B cell (primary cell): ENCODE measurements around the gene CMTM6. TPM values are rescaled to one million over a fixed set of nuclear protein-coding genes. Genes with fewer than 3 reads are reported as not detected.

Experiments
- ATAC-seq: fragments of 200-7000 bp; cut with Tn5 transposase; one replicate; pipeline ENCODE4 v1.10.0; 2021; ENCODE audit warnings: low read depth, mild to moderate bottlenecking, moderate number of reproducible peaks, moderate library complexity
- CTCF ChIA-PET: fragments of 350-600 bp; sonication (Branson Sonifier 250); formaldehyde crosslinking; loops from one replicate; lab custom pipeline; 2021; ENCODE audit warnings: antibody characterized with exemption, inconsistent platforms; lab: Charles Lee
- POLR2A ChIA-PET: fragments of 350-600 bp; sonication (Branson Sonifier 250); formaldehyde crosslinking; loops from one replicate; lab custom pipeline; 2021; ENCODE audit warnings: antibody characterized with exemption; lab: Charles Lee
- DNase-seq: peaks from one replicate; pipeline ENCODE4 v3.0.0; 2013
- H2AFZ ChIP-seq: 2 replicates; pipeline ENCODE4 v1.6.1; 2012; ENCODE audit warnings: mild to moderate bottlenecking, low read depth, low read length; ENCODE audit not compliant: insufficient read depth, poor library complexity, severe bottlenecking
- H3K27ac ChIP-seq, 2 donors: 1 replicate in 1 of 2; 2 replicates in 1 of 2; pipeline ENCODE4 v1.5.1; 2012 to 2013; ENCODE audit warnings: low read length in 2 of 2, mild to moderate bottlenecking in 2 of 2, moderate library complexity in 1 of 2
- H3K27me3 ChIP-seq, 4 experiments: fragments of 200-600 bp in 1 of 4; sonication (generic) in 1 of 4; replicated peaks in 1 of 4; 1 replicate in 2 of 4; 2 replicates in 2 of 4; pipeline versions ENCODE4 v1.6.1 to v1.7.0; 2013 to 2016; ENCODE audit warnings: low read length in 3 of 4, mild to moderate bottlenecking in 2 of 4, mixed read lengths in 1 of 4, moderate library complexity in 1 of 4; ENCODE audit not compliant: insufficient read depth in 4 of 4, control insufficient read depth in 3 of 4; ENCODE audit errors: control extremely low read depth in 1 of 4
- H3K36me3 ChIP-seq, 2 experiments: replicated peaks in 1 of 2; 1 replicate in 1 of 2; 2 replicates in 1 of 2; pipeline versions ENCODE4 v1.6.1 to v1.7.1; 2013; ENCODE audit warnings: low read length in 1 of 2; ENCODE audit not compliant: insufficient read depth in 2 of 2, control insufficient read depth in 1 of 2; ENCODE audit errors: control extremely low read depth in 1 of 2, extremely low read depth in 1 of 2
- H3K4me1 ChIP-seq, 2 donors: fragments of 200-600 bp in 1 of 2; sonication (generic) in 1 of 2; 1 replicate in 1 of 2; 2 replicates in 1 of 2; pipeline versions ENCODE4 v1.5.1 to v1.6.1; 2013 to 2017; ENCODE audit warnings: low read length in 2 of 2; ENCODE audit not compliant: control insufficient read depth in 2 of 2, insufficient read depth in 2 of 2
- H3K4me2 ChIP-seq: replicated peaks from 2 replicates; pipeline ENCODE3; 2012; ENCODE audit warnings: mild to moderate bottlenecking, low read depth, low read length; ENCODE audit not compliant: poor library complexity, severe bottlenecking
- H3K4me3 ChIP-seq, 5 experiments: fragments of 200-600 bp in 1 of 5; sonication (generic) in 1 of 5; 1 replicate in 3 of 5; 2 replicates in 2 of 5; pipeline versions ENCODE4 v1.5.1 to v1.7.0; 2011 to 2016; ENCODE audit warnings: low read length in 4 of 5, mild to moderate bottlenecking in 4 of 5, low read depth in 2 of 5, control low read depth in 1 of 5, moderate library complexity in 1 of 5; ENCODE audit not compliant: insufficient read depth in 1 of 5; ENCODE audit errors: control extremely low read depth in 1 of 5, extremely low read depth in 1 of 5
- H3K79me2 ChIP-seq: fragments of 200-600 bp; sonication (generic); one replicate; pipeline ENCODE4 v1.6.0; 2016; ENCODE audit warnings: low read length; ENCODE audit not compliant: control insufficient read depth, insufficient read depth
- H3K9ac ChIP-seq: fragments of 200-600 bp; sonication (generic); 2 replicates; pipeline ENCODE4 v1.6.1; 2017; ENCODE audit warnings: mild to moderate bottlenecking, low read length, moderate library complexity
- H3K9me3 ChIP-seq, 3 donors: one replicate each; pipeline versions ENCODE4 v1.6.1 to v1.7.1; 2013; ENCODE audit warnings: low read length in 2 of 3; ENCODE audit not compliant: control insufficient read depth in 2 of 3, insufficient read depth in 1 of 3; ENCODE audit errors: control extremely low read depth in 1 of 3
- H4K20me1 ChIP-seq: 2 replicates; pipeline ENCODE4 v1.6.0; 2012; ENCODE audit warnings: mild to moderate bottlenecking, low read length; ENCODE audit not compliant: insufficient read depth, control insufficient read depth, poor library complexity, severe bottlenecking
- H3K27ac Mint-ChIP-seq: one replicate; pipeline ENCODE4 v1.8.0; 2021; ENCODE audit warnings: mixed read lengths
- H3K27me3 Mint-ChIP-seq: one replicate; pipeline ENCODE4 v1.8.0; 2021; ENCODE audit warnings: mixed read lengths
- H3K4me1 Mint-ChIP-seq: one replicate; pipeline ENCODE4 v1.8.0; 2021; ENCODE audit warnings: mixed read lengths
- H3K4me3 Mint-ChIP-seq: one replicate; pipeline ENCODE4 v1.8.0; 2021; ENCODE audit warnings: mixed read lengths
- H3K9me3 Mint-ChIP-seq: one replicate; pipeline ENCODE4 v1.8.0; 2022; ENCODE audit warnings: mixed read lengths; ENCODE audit not compliant: insufficient read depth
- EZH2 ChIP-seq: IDR thresholded peaks from 2 replicates; pipeline ENCODE4 v1.6.1; 2012; ENCODE audit warnings: borderline replicate concordance, low read depth, mild to moderate bottlenecking, moderate library complexity, low read length; ENCODE audit not compliant: insufficient read depth, poor library complexity, severe bottlenecking
- WGBS: methylation state at CpG from one replicate; pipeline ENCODE4 v1.1.5; 2013; ENCODE audit warnings: missing lambda C conversion rate; ENCODE audit not compliant: insufficient coverage; 5-methylcytosine and 5-hydroxymethylcytosine counted together
- intact Hi-C: fragments of 100-400 bp; cut with micrococcal nuclease; formaldehyde crosslinking; loops from one replicate; pipeline ENCODE4 v1.10.0; 2022
- polyA plus RNA-seq: library from polyadenylated mRNA; depleted of rRNA; stranded (reverse); fragments of >200 nt; gene quantifications from 2 replicates; pipeline ENCODE4 v1.2.3, GENCODE V29; 2012
- total RNA-seq, 2 donors: library from RNA; stranded (reverse); fragments of 120-200 nt in 1 of 2; gene quantifications; 1 replicate in 1 of 2; 2 replicates in 1 of 2; pipeline versions ENCODE4 v1.2.3 to v1.2.4, GENCODE V29; 2013 to 2022
- TF ChIP-seq, protein P1 (sequence below): fragments of 200-600 bp; IDR thresholded peaks from one replicate; pipeline ENCODE4 v1.8.0; 2022; ENCODE audit warnings: antibody characterized with exemption, mild to moderate bottlenecking

The CMTM6 gene
- total and polyA plus RNA-seq, 2 donors (not counting 1 experiment from before 2014, with no cell fraction given) = 19.2 to 66.3 TPM

DNA sequence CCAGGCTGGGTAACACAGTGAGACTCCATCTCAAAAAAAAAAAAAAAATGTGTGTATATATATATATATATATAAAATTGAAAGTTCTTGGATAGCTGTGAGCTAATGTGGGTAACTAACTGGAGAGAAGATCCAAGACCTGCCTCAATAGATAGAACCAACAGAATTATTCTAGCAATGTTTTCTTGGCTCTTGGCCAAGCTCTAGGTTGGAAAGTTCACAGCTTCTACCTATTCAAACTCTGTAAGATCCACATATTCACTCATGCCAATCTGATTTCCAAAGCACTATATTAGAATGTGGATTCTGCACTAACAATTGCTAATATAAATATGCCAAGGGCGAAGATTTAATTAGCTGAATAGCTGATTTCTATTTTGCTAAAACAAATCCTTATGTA is 29.8 kb upstream of the CMTM6 start:
- Mint-ChIP-seq H3K9me3 (no peaks in the 10 kb centered on the region), H3K27me3 (no peaks in the 10 kb centered on the region), H3K4me1 (no peaks in the 10 kb centered on the region), H3K4me3 (no peak overlapping the region), H3K27ac (no peak overlapping the region)
- ChIA-PET CTCF (interaction anchor here (2.2 kb wide), 1 partner anchor 22 kb away, joined by 10 read pairs; no protein-coding TSS in a partner anchor), POLR2A (no interaction called here)
- no peak for DNase-seq
- no peak for ATAC-seq
- no CpG with 5 or more reads among the region's 1 CpG for WGBS
- no peak overlapping the region for H3K27ac ChIP-seq
- no peaks in the 10 kb centered on the region for H3K27me3 ChIP-seq
- H3K79me2 ChIP-seq = no peaks in the 10 kb centered on the region
- TF ChIP-seq EZH2 = no peak
- TF ChIP-seq, protein P1, sequence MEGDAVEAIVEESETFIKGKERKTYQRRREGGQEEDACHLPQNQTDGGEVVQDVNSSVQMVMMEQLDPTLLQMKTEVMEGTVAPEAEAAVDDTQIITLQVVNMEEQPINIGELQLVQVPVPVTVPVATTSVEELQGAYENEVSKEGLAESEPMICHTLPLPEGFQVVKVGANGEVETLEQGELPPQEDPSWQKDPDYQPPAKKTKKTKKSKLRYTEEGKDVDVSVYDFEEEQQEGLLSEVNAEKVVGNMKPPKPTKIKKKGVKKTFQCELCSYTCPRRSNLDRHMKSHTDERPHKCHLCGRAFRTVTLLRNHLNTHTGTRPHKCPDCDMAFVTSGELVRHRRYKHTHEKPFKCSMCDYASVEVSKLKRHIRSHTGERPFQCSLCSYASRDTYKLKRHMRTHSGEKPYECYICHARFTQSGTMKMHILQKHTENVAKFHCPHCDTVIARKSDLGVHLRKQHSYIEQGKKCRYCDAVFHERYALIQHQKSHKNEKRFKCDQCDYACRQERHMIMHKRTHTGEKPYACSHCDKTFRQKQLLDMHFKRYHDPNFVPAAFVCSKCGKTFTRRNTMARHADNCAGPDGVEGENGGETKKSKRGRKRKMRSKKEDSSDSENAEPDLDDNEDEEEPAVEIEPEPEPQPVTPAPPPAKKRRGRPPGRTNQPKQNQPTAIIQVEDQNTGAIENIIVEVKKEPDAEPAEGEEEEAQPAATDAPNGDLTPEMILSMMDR = no peak
- H3K9ac ChIP-seq = no peak overlapping the region
- H3K4me2 ChIP-seq = no peak overlapping the region
- no peak overlapping the region for H2AFZ ChIP-seq
- intact Hi-C loops = no loop called here
- H3K4me1 ChIP-seq = no peaks in the 10 kb centered on the region
- no peaks in the 10 kb centered on the region for H3K9me3 ChIP-seq
- H3K4me3 ChIP-seq = no peak overlapping the region
- H4K20me1 ChIP-seq = no peaks in the 10 kb centered on the region
- peaks cover 10 to 38% of the 10 kb centered on the region in 2 experiments for H3K36me3 ChIP-seq

DNA sequence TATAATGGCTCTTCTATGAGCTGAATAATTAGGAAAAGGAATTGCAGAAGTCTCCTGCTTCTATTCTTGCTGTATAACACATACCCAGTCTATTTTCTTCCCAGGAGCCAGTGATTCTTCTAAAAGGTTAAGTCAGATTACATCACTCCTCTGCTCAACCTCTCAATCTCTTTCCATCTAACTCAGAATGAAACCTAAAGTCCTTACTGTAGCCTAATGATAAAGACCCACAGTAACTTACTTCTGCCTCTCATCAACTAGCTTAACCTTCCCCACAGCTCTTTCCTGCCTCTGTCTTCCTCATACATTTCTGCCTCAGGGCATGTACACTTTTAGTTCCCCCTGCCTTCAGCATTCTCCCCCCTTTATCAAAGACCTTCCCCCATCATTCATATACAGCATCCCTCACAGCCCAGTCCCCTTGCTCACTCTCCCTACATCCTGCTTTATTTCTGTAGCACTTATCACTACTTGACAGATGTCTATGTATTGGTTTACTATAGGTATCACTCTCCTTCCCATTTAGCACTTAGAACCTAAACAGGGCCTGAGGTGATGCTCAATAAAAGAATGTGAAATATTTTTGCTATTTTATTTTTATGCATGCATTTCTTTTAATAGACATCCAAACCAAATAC is 28.5 kb upstream of the CMTM6 start:
- Histone ChIP-seq H4K20me1 (no peaks in the 10 kb centered on the region), H3K79me2 (no peaks in the 10 kb centered on the region), H3K36me3 (peaks cover 16 to 49% of the 10 kb centered on the region in 2 experiments), H3K27me3 (no peaks in the 10 kb centered on the region), H3K27ac (no peak overlapping the region), H3K4me1 (no peaks in the 10 kb centered on the region), H3K4me3 (no peak overlapping the region), H2AFZ (no peak overlapping the region), H3K4me2 (no peak overlapping the region), H3K9me3 (no peaks in the 10 kb centered on the region), H3K9ac (no peak overlapping the region)
- Mint-ChIP-seq H3K27me3 (no peaks in the 10 kb centered on the region), H3K4me1 (no peaks in the 10 kb centered on the region), H3K27ac (peak overlapping the region; percentile 22), H3K9me3 (no peaks in the 10 kb centered on the region), H3K4me3 (no peak overlapping the region)
- POLR2A ChIA-PET = no interaction called here
- intact Hi-C loops = no loop called here
- ATAC-seq (no peak), DNase-seq (no peak)
- CTCF ChIA-PET = interaction anchor here (0.5 to 2.2 kb wide), 2 partner anchors 21 to 34 kb away, joined by 3 to 10 read pairs; no protein-coding TSS in a partner anchor
- TF ChIP-seq, protein P1 = no peak
- TF ChIP-seq EZH2 = no peak
